Neural cell (in vitro differentiated cells): ENCODE results near the gene ACOT7. TPM values are rescaled to one million over a fixed set of nuclear protein-coding genes. Genes with fewer than 3 reads are reported as not detected.

Experiments used
- H2AFZ ChIP-seq: fragments of 200-600, 300-800 bp; sonication (generic), shearing (Covaris generic); 2 replicates; pipeline ENCODE4 v1.6.0; 2014; ENCODE audit warnings: low read depth, mild to moderate bottlenecking, antibody characterized with exemption, low read length, moderate library complexity
- H3F3A ChIP-seq: fragments of 200-600 bp; shearing (Covaris generic); 2 replicates; pipeline ENCODE4 v1.6.1; 2016; ENCODE audit warnings: mild to moderate bottlenecking, moderate library complexity, mixed read lengths, antibody characterized with exemption, low read length; ENCODE audit not compliant: insufficient read depth, poor library complexity, severe bottlenecking
- H3K27ac ChIP-seq: fragments of 200-600, 300-800 bp; sonication (generic), shearing (Covaris generic); 2 replicates; pipeline ENCODE4 v1.5.1; 2014; ENCODE audit warnings: mild to moderate bottlenecking, low read length, moderate library complexity
- H3K27me3 ChIP-seq: fragments of 300-800, 200-600 bp; sonication (generic), shearing (Covaris generic); 2 replicates; pipeline ENCODE4 v1.6.0; 2014; ENCODE audit warnings: mild to moderate bottlenecking, low read depth, low read length, moderate library complexity; ENCODE audit not compliant: insufficient read depth
- H3K36me3 ChIP-seq: fragments of 300-800, 200-600 bp; sonication (generic), shearing (Covaris generic); 2 replicates; pipeline ENCODE4 v1.5.1; 2014; ENCODE audit warnings: mild to moderate bottlenecking, antibody characterized with exemption, low read length, moderate library complexity; ENCODE audit not compliant: insufficient read depth
- H3K4me2 ChIP-seq: fragments of 300-800, 200-600 bp; sonication (generic), shearing (Covaris generic); 2 replicates; pipeline ENCODE4 v1.6.0; 2014; ENCODE audit warnings: mild to moderate bottlenecking, low read length
- H3K4me3 ChIP-seq: fragments of 300-800, 200-600 bp; sonication (generic), shearing (Covaris generic); 2 replicates; pipeline ENCODE4 v1.5.1; 2014; ENCODE audit warnings: mild to moderate bottlenecking, low read length, moderate library complexity
- H3K79me2 ChIP-seq: fragments of 200-600 bp; shearing (Covaris generic); replicated peaks from 2 replicates; pipeline ENCODE4 v1.6.0; 2014; ENCODE audit warnings: mild to moderate bottlenecking, low read length, moderate library complexity; ENCODE audit not compliant: insufficient read depth
- H3K9ac ChIP-seq: fragments of 300-800, 200-600 bp; sonication (generic), shearing (Covaris generic); 2 replicates; pipeline ENCODE4 v1.6.1; 2016; ENCODE audit warnings: mild to moderate bottlenecking, low read length, mixed read lengths
- H3K9me2 ChIP-seq: fragments of 200-600 bp; shearing (Covaris generic); 2 replicates; pipeline ENCODE4 v1.6.1; 2016; ENCODE audit warnings: mild to moderate bottlenecking, low read length, mixed read lengths; ENCODE audit not compliant: insufficient read depth
- H3K9me3 ChIP-seq: fragments of 200-600, 300-800 bp; sonication (generic), shearing (Covaris generic); 2 replicates; pipeline ENCODE4 v1.6.1; 2016; ENCODE audit warnings: mild to moderate bottlenecking, mixed run types, low read length, moderate library complexity, mixed read lengths
- H4K20me1 ChIP-seq: fragments of 200-600 bp; shearing (Covaris generic); 2 replicates; pipeline ENCODE4 v1.6.1; 2016; ENCODE audit warnings: mild to moderate bottlenecking, mixed run types; ENCODE audit not compliant: insufficient read depth
- CTCF ChIP-seq: fragments of 450-650 bp; IDR thresholded peaks from 2 replicates; pipeline ENCODE4 v1.5.1; 2014; ENCODE audit warnings: antibody characterized with exemption, mild to moderate bottlenecking, moderate library complexity; ENCODE audit not compliant: poor library complexity, severe bottlenecking
- EP300 ChIP-seq: fragments of 450-650 bp; conservative IDR thresholded peaks from 2 replicates; pipeline ENCODE4 v1.6.1; 2014; ENCODE audit warnings: antibody characterized with exemption, mild to moderate bottlenecking, moderate library complexity; ENCODE audit not compliant: poor library complexity, severe bottlenecking
- EZH2 ChIP-seq: fragments of 200-600, 300-800 bp; shearing (Covaris generic), sonication (generic); IDR thresholded peaks from 2 replicates; pipeline ENCODE4 v1.6.1; 2014; ENCODE audit warnings: antibody characterized with exemption, low read length, borderline replicate concordance, mild to moderate bottlenecking; ENCODE audit not compliant: insufficient read depth, poor library complexity, severe bottlenecking
- MXI1 ChIP-seq: fragments of 450-650 bp; conservative IDR thresholded peaks from 2 replicates; pipeline ENCODE4 v1.6.1; 2014; ENCODE audit warnings: antibody characterized with exemption, mild to moderate bottlenecking; ENCODE audit not compliant: poor library complexity, severe bottlenecking
- POLR2AphosphoS5 ChIP-seq: IDR thresholded peaks from 2 replicates; pipeline ENCODE4 v1.6.1; 2012
- RAD21 ChIP-seq: fragments of 450-650 bp; conservative IDR thresholded peaks from 2 replicates; pipeline ENCODE4 v1.6.1; 2014; ENCODE audit warnings: antibody characterized with exemption, mild to moderate bottlenecking, moderate library complexity
- REST ChIP-seq: IDR thresholded peaks from 2 replicates; pipeline ENCODE4 v1.6.1; 2012; ENCODE audit warnings: borderline replicate concordance
- SMC3 ChIP-seq: fragments of 450-650 bp; conservative IDR thresholded peaks from 2 replicates; pipeline ENCODE4 v1.6.1; 2014; ENCODE audit warnings: antibody characterized with exemption, mild to moderate bottlenecking, moderate library complexity; ENCODE audit not compliant: poor library complexity
- TAF1 ChIP-seq: IDR thresholded peaks from 2 replicates; pipeline ENCODE4 v1.6.1; 2012; ENCODE audit warnings: low read depth
- polyA plus RNA-seq: library from polyadenylated mRNA; depleted of rRNA; stranded (reverse); fragments of >200 nt; gene quantifications from 2 replicates; pipeline ENCODE4 v1.2.3, GENCODE V29; 2014

The ACOT7 gene
- polyA plus RNA-seq, 1 donor from 2014 or later: 101 TPM

DNA sequence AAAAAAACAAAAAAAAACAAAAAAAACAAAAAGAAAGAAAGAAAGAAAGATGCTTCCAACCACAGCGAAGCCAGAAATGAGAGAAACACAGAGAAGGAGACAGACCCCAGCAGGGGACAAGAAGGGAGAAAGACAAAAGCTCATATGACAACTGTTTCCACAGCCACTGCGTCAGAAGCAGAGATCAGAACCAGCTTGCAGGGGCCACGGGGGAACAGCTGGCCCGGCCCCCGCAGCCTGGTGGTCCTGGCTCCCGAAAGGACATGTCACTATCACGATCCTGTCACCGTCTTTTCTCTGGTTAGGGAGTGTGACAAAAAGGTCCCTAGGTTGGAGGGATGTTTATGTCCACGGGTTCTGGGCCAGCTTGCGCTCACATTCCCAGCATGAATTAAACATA is 60.7 kb downstream of the ACOT7 start:
- Histone ChIP-seq H3K36me3 (no peaks in the 10 kb centered on the region), H3K79me2 (no peaks in the 10 kb centered on the region), H3K27ac (no peak overlapping the region), H4K20me1 (no peaks in the 10 kb centered on the region), H2AFZ (no peak overlapping the region), H3K9me3 (no peaks in the 10 kb centered on the region), H3K4me2 (no peak overlapping the region), H3K9me2 (no peaks in the 10 kb centered on the region), H3F3A (peaks cover 6% of the 10 kb centered on the region), H3K9ac (no peak overlapping the region), H3K4me3 (no peak overlapping the region), H3K27me3 (no peaks in the 10 kb centered on the region)
- no peak for TF ChIP-seq REST
- no peak for TF ChIP-seq MXI1
- no peak for TF ChIP-seq EP300
- no peak for TF ChIP-seq TAF1
- TF ChIP-seq RAD21: no peak
- no peak for TF ChIP-seq SMC3
- no peak for TF ChIP-seq CTCF
- no peak for TF ChIP-seq EZH2

- Histone ChIP-seq H3K9me3 (no peaks in the 10 kb centered on the region), H3K27me3 (no peaks in the 10 kb centered on the region), H3K4me2 (no peak overlapping the region), H3K79me2 (no peaks in the 10 kb centered on the region), H4K20me1 (no peaks in the 10 kb centered on the region), H3K9me2 (no peaks in the 10 kb centered on the region), H3K27ac (no peak overlapping the region), H3K9ac (no peak overlapping the region), H3F3A (peaks cover 6% of the 10 kb centered on the region), H2AFZ (no peak overlapping the region), H3K4me3 (no peak overlapping the region), H3K36me3 (no peaks in the 10 kb centered on the region)
- no peak for TF ChIP-seq EP300
- TF ChIP-seq CTCF: no peak
- no peak for TF ChIP-seq MXI1
- no peak for TF ChIP-seq POLR2AphosphoS5
- TF ChIP-seq TAF1: no peak
- no peak for TF ChIP-seq SMC3
- no peak for TF ChIP-seq EZH2
- TF ChIP-seq RAD21: no peak
- TF ChIP-seq REST: no peak
Observed at GRCh38 chr1:6331543-6332273, 61.9 kb downstream of the ACOT7 start.
